IMR-90 (cell line): ENCODE data around the gene RAD21L1. TPM values are rescaled to one million over a fixed set of nuclear protein-coding genes. Genes with fewer than 3 reads are reported as not detected.

Source experiments
- ATAC-seq: fragments of 200-7000 bp; cut with Tn5 transposase; 2 replicates; pipeline ENCODE4 v1.9.1; 2020; ENCODE audit warnings: low read depth, mild to moderate bottlenecking, moderate library complexity
- BruUV-seq: library from RNA; stranded (reverse); fragments of 400-500 nt; replicated peaks from 2 replicates; lab custom pipeline; 2021; lab: Mats Ljungman, UMichigan
- CTCF ChIA-PET: fragments of 300-600 bp; formaldehyde crosslinking; extraction: SDS; loops from one replicate; lab custom pipeline; 2021; ENCODE audit warnings: antibody characterized with exemption; lab: Yijun Ruan, JAX
- POLR2A ChIA-PET: fragments of 300-600 bp; sonication (Branson Sonifier 250); formaldehyde crosslinking; loops from one replicate; lab custom pipeline; 2022; ENCODE audit warnings: antibody characterized with exemption; ENCODE audit not compliant: unreplicated experiment; lab: Charles Lee
- DNase-seq: peaks from one replicate; pipeline ENCODE4 v3.0.0; 2013
- H2AFZ ChIP-seq: replicated peaks from 2 replicates; pipeline ENCODE3; 2013; ENCODE audit warnings: low read length, mild to moderate bottlenecking; ENCODE audit not compliant: poor library complexity
- H2AK5ac ChIP-seq: 2 replicates; pipeline ENCODE4 v1.6.1; 2013; ENCODE audit warnings: low read depth, low read length, inconsistent platforms
- H2AK9ac ChIP-seq: replicated peaks from 2 replicates; pipeline ENCODE3; 2013; ENCODE audit warnings: mild to moderate bottlenecking, low read depth, low read length, moderate library complexity; ENCODE audit not compliant: poor library complexity
- H2BK120ac ChIP-seq: 2 replicates; pipeline ENCODE4 v1.6.1; 2013; ENCODE audit warnings: low read depth, low read length, inconsistent platforms
- H2BK15ac ChIP-seq: 3 replicates; pipeline ENCODE4 v1.6.1; 2013; ENCODE audit warnings: low read depth, low read length, inconsistent platforms
- H2BK20ac ChIP-seq: 2 replicates; pipeline ENCODE4 v1.6.1; 2013; ENCODE audit warnings: low read depth, mild to moderate bottlenecking, inconsistent platforms, low read length, moderate library complexity
- H2BK5ac ChIP-seq: 2 replicates; pipeline ENCODE4 v1.6.1; 2013; ENCODE audit warnings: mild to moderate bottlenecking, low read depth, low read length, inconsistent platforms; ENCODE audit not compliant: poor library complexity, severe bottlenecking
- H3K14ac ChIP-seq: replicated peaks from 2 replicates; pipeline ENCODE4 v1.6.1; 2013; ENCODE audit warnings: low read depth, low read length, inconsistent platforms
- H3K18ac ChIP-seq: 2 replicates; pipeline ENCODE4 v1.6.1; 2013; ENCODE audit warnings: low read depth, low read length, control low read depth
- H3K23ac ChIP-seq: 2 replicates; pipeline ENCODE4 v1.6.1; 2013; ENCODE audit warnings: low read depth, low read length, inconsistent platforms
- H3K27ac ChIP-seq: 2 replicates; pipeline ENCODE4 v1.5.1; 2013; ENCODE audit warnings: mild to moderate bottlenecking, control low read depth, low read length; ENCODE audit not compliant: insufficient read depth
- H3K27me3 ChIP-seq: 2 replicates; pipeline ENCODE4 v1.6.1; 2013; ENCODE audit warnings: low read length; ENCODE audit not compliant: control insufficient read depth, insufficient read depth
- H3K36me3 ChIP-seq: 2 replicates; pipeline ENCODE4 v1.6.1; 2013; ENCODE audit warnings: low read length, mixed read lengths; ENCODE audit not compliant: control insufficient read depth, insufficient read depth
- H3K4ac ChIP-seq: 2 replicates; pipeline ENCODE4 v1.6.1; 2013; ENCODE audit warnings: low read depth, low read length, inconsistent platforms
- H3K4me1 ChIP-seq: 2 replicates; pipeline ENCODE4 v1.6.1; 2013; ENCODE audit warnings: low read length, mixed read lengths; ENCODE audit not compliant: control insufficient read depth, insufficient read depth
- H3K4me2 ChIP-seq: 2 replicates; pipeline ENCODE4 v1.6.1; 2013; ENCODE audit warnings: low read depth, mild to moderate bottlenecking, control low read depth, low read length, moderate library complexity
- H3K4me3 ChIP-seq: 2 replicates; pipeline ENCODE4 v1.5.1; 2013; ENCODE audit warnings: low read depth, mild to moderate bottlenecking, control low read depth, low read length, moderate library complexity; ENCODE audit not compliant: insufficient read depth
- H3K56ac ChIP-seq: 2 replicates; pipeline ENCODE4 v1.6.1; 2013; ENCODE audit warnings: low read length, inconsistent platforms; ENCODE audit not compliant: insufficient read depth; ENCODE audit errors: extremely low read depth
- H3K79me1 ChIP-seq, 2 experiments: 2 replicates each; pipeline ENCODE4 v1.6.1; 2013; ENCODE audit warnings: low read length in 2 of 2, inconsistent platforms in 1 of 2, low read depth in 1 of 2
- H3K9ac ChIP-seq: 2 replicates; pipeline ENCODE4 v1.6.1; 2013; ENCODE audit warnings: low read depth, low read length, control low read depth
- H3K9me1 ChIP-seq: 2 replicates; pipeline ENCODE4 v1.6.1; 2013; ENCODE audit warnings: low read length, inconsistent platforms; ENCODE audit not compliant: insufficient read depth
- H3K9me3 ChIP-seq: 2 replicates; pipeline ENCODE4 v1.6.1; 2013; ENCODE audit warnings: low read length; ENCODE audit not compliant: control insufficient read depth, insufficient read depth
- H4K20me1 ChIP-seq: 2 replicates; pipeline ENCODE4 v1.6.1; 2013; ENCODE audit warnings: low read length, inconsistent platforms; ENCODE audit not compliant: insufficient read depth
- H4K5ac ChIP-seq: 2 replicates; pipeline ENCODE4 v1.6.1; 2013; ENCODE audit warnings: mild to moderate bottlenecking, low read depth, low read length, control low read depth
- H4K8ac ChIP-seq, 2 experiments: 2 replicates each; pipeline ENCODE4 v1.6.1; 2013; ENCODE audit warnings: low read depth in 2 of 2, low read length in 2 of 2, control low read depth in 1 of 2, inconsistent platforms in 1 of 2
- H4K91ac ChIP-seq: 2 replicates; pipeline ENCODE4 v1.6.1; 2013; ENCODE audit warnings: low read depth, low read length, inconsistent platforms; ENCODE audit not compliant: insufficient read depth
- CEBPB ChIP-seq: IDR thresholded peaks from 2 replicates; pipeline ENCODE4 v1.6.1; 2012; ENCODE audit warnings: low read depth, low read length, improper control_type of control experiment
- FOS ChIP-seq: fragments of 150-350 bp; IDR thresholded peaks from 2 replicates; pipeline ENCODE4 v1.6.1; 2016; ENCODE audit warnings: low read depth, low read length
- MAFK ChIP-seq: IDR thresholded peaks from 2 replicates; pipeline ENCODE4 v1.6.1; 2012; ENCODE audit warnings: low read depth, low read length, improper control_type of control experiment
- MAZ ChIP-seq: IDR thresholded peaks from 2 replicates; pipeline ENCODE4 v1.6.1; 2012; ENCODE audit warnings: low read depth, mild to moderate bottlenecking, low read length, improper control_type of control experiment, moderate library complexity, borderline replicate concordance
- MXI1 ChIP-seq: IDR thresholded peaks from 2 replicates; pipeline ENCODE4 v1.6.1; 2012; ENCODE audit warnings: low read depth, mild to moderate bottlenecking, low read length, moderate library complexity, borderline replicate concordance
- RAD21 ChIP-seq: IDR thresholded peaks from 2 replicates; pipeline ENCODE4 v1.6.1; 2012; ENCODE audit warnings: low read length, improper control_type of control experiment
- RCOR1 ChIP-seq: IDR thresholded peaks from 2 replicates; pipeline ENCODE4 v1.6.1; 2012; ENCODE audit warnings: mild to moderate bottlenecking, low read length, improper control_type of control experiment; ENCODE audit not compliant: insufficient replicate concordance
- SMC3 ChIP-seq: fragments of 150-350 bp; IDR thresholded peaks from 2 replicates; pipeline ENCODE4 v1.6.1; 2016; ENCODE audit warnings: low read depth, mild to moderate bottlenecking, antibody characterized with exemption, low read length, moderate library complexity
- WGBS, 2 experiments: methylation state at CpG; one replicate each; pipeline versions ENCODE4 v1.1.5 to v1.1.7; 2013; ENCODE audit warnings: missing lambda C conversion rate in 2 of 2; ENCODE audit not compliant: insufficient read length in 1 of 2; ENCODE audit errors: extremely low coverage in 2 of 2; 5-methylcytosine and 5-hydroxymethylcytosine counted together
- dilution Hi-C: fragments of 300-500 bp; cut with HindIII; formaldehyde crosslinking; loops from one replicate; pipeline ENCODE4 v1.14.3; 2018; ENCODE audit warnings: low sequenced_read_pairs; ENCODE audit not compliant: unreplicated experiment
- in situ Hi-C: fragments of 300-500 bp; cut with MboI; formaldehyde crosslinking; loops from 3 replicates; pipeline ENCODE4 v1.14.3; 2019; ENCODE audit warnings: low sequenced_read_pairs, inconsistent platforms, mixed read lengths
- intact Hi-C: fragments of 100-400 bp; cut with micrococcal nuclease; formaldehyde crosslinking; loops from 2 replicates; pipeline ENCODE4 v1.10.0; 2022
- polyA plus RNA-seq, 3 experiments: library from polyadenylated mRNA; depleted of rRNA; stranded (reverse); fragments of >200 nt; gene quantifications; 2 replicates each; pipeline ENCODE4 v1.2.3, GENCODE V29; 2012; ENCODE audit warnings: low replicate concordance in 1 of 3
- total RNA-seq: library from RNA; depleted of rRNA; stranded (reverse); fragments of >200 nt; gene quantifications from 2 replicates; pipeline ENCODE4 v1.2.3, GENCODE V29; 2012
- TF ChIP-seq, protein P1 (sequence below): fragments of 150-350 bp; IDR thresholded peaks from 2 replicates; pipeline ENCODE4 v1.6.1; 2017; ENCODE audit warnings: mild to moderate bottlenecking, antibody characterized with exemption, low read length, low read depth
- TF ChIP-seq, protein P2 (sequence below): conservative IDR thresholded peaks from 2 replicates; pipeline ENCODE4 v1.5.1; 2012; ENCODE audit warnings: mild to moderate bottlenecking, low read depth, low read length, improper control_type of control experiment

RAD21L1 gene
- total and polyA plus RNA-seq, 2 of the 4 experiments (the other 2 are of a cell fraction): not detected

DNA sequence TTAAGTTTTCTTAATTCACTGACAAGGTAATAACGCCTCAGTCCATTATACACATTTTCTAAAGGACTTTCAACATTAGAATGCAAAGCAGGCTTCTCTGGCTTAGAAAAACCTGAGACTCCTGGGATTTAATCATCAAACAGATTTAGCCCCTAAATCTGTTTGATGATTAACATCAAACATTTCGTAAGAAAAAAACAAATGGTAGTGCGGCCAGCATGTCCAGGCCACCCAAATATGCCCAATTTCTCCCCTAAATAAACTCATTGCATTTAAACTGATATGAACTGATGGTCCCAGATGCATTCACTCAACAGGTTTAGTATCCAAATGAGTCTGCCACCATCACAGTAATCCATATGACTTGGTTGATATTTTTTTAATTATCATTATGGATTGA, 47.2 kb upstream of the RAD21L1 start:
- Histone ChIP-seq H4K91ac (no peak overlapping the region), H3K18ac (no peak overlapping the region), H4K5ac (no peak overlapping the region), H3K4ac (no peak overlapping the region), H3K9me3 (no peaks in the 10 kb centered on the region), H2BK20ac (no peak overlapping the region), H3K27ac (no peak overlapping the region), H2BK120ac (no peak overlapping the region), H3K4me3 (no peak overlapping the region), H2AK9ac (no peak overlapping the region), H3K79me1 (no peaks in the 10 kb centered on the region), H3K9me1 (peaks cover 9% of the 10 kb centered on the region; the same call in 1 of the 2 replicates), H2BK15ac (no peak overlapping the region), H2BK5ac (no peak overlapping the region), H2AK5ac (no peak overlapping the region), H3K9ac (no peak overlapping the region), H3K4me1 (no peaks in the 10 kb centered on the region), H2AFZ (no peak overlapping the region), H4K20me1 (no peaks in the 10 kb centered on the region), H3K27me3 (peaks cover 12% of the 10 kb centered on the region; the same call in 1 of the 2 replicates), H4K8ac (no peak overlapping the region), H3K36me3 (peaks cover 2% of the 10 kb centered on the region; the same call in 1 of the 2 replicates), H3K14ac (no peak overlapping the region), H3K56ac (no peak overlapping the region), H3K4me2 (no peak overlapping the region), H3K23ac (no peak overlapping the region)
- in situ Hi-C loops (no loop called here), intact Hi-C loops (no loop called here), dilution Hi-C loops (no loop called here)
- CTCF ChIA-PET: no interaction called here
- BruUV-seq: no TSS peak
- DNase-seq: no peak
- POLR2A ChIA-PET: no interaction called here
- TF ChIP-seq MAFK (no peak), MXI1 (no peak), RAD21 (no peak), MAZ (no peak), RCOR1 (no peak), SMC3 (no peak), CEBPB (no peak), FOS (no peak)
- TF ChIP-seq, protein P1, sequence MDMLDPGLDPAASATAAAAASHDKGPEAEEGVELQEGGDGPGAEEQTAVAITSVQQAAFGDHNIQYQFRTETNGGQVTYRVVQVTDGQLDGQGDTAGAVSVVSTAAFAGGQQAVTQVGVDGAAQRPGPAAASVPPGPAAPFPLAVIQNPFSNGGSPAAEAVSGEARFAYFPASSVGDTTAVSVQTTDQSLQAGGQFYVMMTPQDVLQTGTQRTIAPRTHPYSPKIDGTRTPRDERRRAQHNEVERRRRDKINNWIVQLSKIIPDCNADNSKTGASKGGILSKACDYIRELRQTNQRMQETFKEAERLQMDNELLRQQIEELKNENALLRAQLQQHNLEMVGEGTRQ: no peak
- TF ChIP-seq, protein P2, sequence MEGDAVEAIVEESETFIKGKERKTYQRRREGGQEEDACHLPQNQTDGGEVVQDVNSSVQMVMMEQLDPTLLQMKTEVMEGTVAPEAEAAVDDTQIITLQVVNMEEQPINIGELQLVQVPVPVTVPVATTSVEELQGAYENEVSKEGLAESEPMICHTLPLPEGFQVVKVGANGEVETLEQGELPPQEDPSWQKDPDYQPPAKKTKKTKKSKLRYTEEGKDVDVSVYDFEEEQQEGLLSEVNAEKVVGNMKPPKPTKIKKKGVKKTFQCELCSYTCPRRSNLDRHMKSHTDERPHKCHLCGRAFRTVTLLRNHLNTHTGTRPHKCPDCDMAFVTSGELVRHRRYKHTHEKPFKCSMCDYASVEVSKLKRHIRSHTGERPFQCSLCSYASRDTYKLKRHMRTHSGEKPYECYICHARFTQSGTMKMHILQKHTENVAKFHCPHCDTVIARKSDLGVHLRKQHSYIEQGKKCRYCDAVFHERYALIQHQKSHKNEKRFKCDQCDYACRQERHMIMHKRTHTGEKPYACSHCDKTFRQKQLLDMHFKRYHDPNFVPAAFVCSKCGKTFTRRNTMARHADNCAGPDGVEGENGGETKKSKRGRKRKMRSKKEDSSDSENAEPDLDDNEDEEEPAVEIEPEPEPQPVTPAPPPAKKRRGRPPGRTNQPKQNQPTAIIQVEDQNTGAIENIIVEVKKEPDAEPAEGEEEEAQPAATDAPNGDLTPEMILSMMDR: no peak
- WGBS, 2 experiments: 80% methylated on average over 1 of the region's 3 CpGs; no CpG with 5 or more reads in 1 of the 2 experiments
- ATAC-seq: no peak
